Muscle layer of duodenum (tissue), 2 donors: ENCODE measurements around the gene YOD1.

ENCODE experiments used
- H3K27ac ChIP-seq: one replicate; pipeline ENCODE4 v1.7.0; 2013; ENCODE audit warnings: mild to moderate bottlenecking, low read length
- H3K27me3 ChIP-seq: one replicate; pipeline ENCODE4 v1.7.0; 2013; ENCODE audit warnings: low read depth, mild to moderate bottlenecking, control low read depth, low read length
- H3K36me3 ChIP-seq, 2 donors: one replicate each; pipeline ENCODE4 v1.7.0; 2013; ENCODE audit warnings: low read length in 2 of 2, control low read depth in 1 of 2, mild to moderate bottlenecking in 1 of 2; ENCODE audit not compliant: insufficient read depth in 2 of 2, control insufficient read depth in 1 of 2
- H3K4me1 ChIP-seq, 2 donors: one replicate each; pipeline ENCODE4 v1.7.0; 2013; ENCODE audit warnings: low read length in 2 of 2, mild to moderate bottlenecking in 2 of 2, control low read depth in 1 of 2, moderate library complexity in 1 of 2; ENCODE audit not compliant: insufficient read depth in 2 of 2, control insufficient read depth in 1 of 2
- H3K4me3 ChIP-seq, 2 donors: one replicate each; pipeline ENCODE4 v1.7.0; 2013; ENCODE audit warnings: low read length in 2 of 2, low read depth in 1 of 2, mild to moderate bottlenecking in 1 of 2
- H3K9me3 ChIP-seq, 2 donors: one replicate each; pipeline ENCODE4 v1.7.0; 2013; ENCODE audit warnings: low read length in 2 of 2, control low read depth in 1 of 2, mild to moderate bottlenecking in 1 of 2; ENCODE audit not compliant: control insufficient read depth in 1 of 2
- donor health status: healthy.

YOD1 gene

DNA sequence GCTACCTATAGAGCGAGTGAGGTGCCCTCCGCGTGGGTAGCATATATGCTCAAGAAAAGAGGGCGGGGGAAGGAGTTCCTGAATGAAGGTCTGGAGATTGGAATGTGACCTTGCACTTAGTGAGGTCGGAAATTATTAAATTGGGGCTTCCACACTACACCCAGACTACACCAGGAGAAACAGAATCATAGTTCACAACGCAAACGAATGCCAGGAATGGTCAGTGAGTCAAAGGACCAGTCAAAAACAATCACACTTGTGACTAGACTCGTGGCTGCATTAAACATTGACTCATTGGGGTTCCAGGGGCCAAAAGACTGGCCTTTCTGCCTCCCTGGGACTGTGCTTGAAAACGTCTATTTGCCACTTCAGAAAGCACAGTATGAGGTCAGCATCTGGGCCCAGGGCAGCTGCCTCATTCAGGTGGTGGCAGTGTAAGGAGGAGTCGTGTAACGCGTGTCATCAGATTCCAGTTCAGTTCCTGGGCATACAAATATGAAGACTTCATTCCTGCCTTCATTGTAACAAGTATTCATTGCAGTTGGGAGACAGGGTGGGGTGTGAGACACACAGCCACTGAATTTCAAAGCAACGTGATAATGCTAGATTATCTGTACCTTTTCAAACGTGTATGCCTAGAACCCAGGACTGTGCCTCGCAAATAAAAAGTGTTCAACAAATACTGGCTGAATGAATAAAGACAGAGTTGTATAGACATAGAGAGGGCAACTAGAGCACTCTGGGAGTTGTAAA lies at the start of gene YOD1:
TSS of gene YOD1 (minus strand) at position 18 of the 753 bp plus-strand sequence. CDS start 178 bp downstream, outside the sequence.
- Histone ChIP-seq H3K27me3 (no peaks in the 10 kb centered on the region), H3K4me3 (peak within 1 kb of the TSS; percentile 96), H3K36me3 (peaks cover 17 to 19% of the 10 kb centered on the region in 2 donors), H3K4me1 (peaks cover 6 to 47% of the 10 kb centered on the region in 2 donors), H3K27ac (peak within 1 kb of the TSS; percentile 85), H3K9me3 (no peaks in the 10 kb centered on the region)

DNA sequence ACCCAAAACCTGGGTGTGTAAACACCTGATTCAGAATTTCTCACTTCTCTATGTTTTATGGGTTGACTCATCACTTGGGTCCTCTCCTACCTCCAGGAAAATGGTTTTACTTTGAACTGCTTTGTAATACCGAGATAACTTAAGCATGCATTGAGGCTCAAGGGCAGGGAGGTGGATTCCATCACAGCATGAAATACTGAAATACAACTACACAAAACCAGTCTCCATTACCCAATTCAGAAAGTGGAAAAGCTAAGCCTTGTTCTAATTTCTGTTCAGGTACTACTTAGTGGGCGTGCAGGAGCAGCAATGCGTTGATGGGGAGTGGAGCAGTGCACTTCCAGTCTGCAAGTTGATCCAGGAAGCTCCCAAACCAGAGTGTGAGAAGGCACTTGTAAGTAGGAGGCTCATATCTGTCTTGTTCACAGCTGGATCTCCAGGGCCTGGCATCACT lies 46.9 kb upstream of the YOD1 start:
- no peak overlapping the region for H3K4me3 ChIP-seq
- H3K27ac ChIP-seq = no peak overlapping the region
- H3K4me1 ChIP-seq = no peaks in the 10 kb centered on the region
- H3K27me3 ChIP-seq = no peaks in the 10 kb centered on the region
- no peaks in the 10 kb centered on the region for H3K9me3 ChIP-seq
- no peaks in the 10 kb centered on the region for H3K36me3 ChIP-seq

DNA sequence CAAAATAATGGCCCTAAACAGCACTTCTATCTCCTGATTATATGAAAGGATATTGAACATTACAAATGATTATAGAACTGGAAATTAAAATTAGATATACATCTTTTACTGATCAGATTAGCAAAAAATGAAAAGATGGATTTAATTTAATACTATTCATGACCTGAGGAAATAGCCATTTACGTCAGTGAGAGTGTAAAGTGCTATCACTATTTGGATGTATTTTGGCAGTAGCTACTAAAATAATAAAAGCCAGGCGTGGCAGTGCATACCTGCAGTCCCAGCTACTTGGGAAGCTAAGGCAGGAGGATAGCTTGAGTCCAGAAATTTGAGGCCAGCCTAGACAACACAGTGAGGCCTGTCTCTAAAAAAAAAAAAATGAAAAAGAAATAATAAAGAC lies 42.9 kb upstream of the YOD1 start:
- H3K36me3 ChIP-seq = no peaks in the 10 kb centered on the region
- no peaks in the 10 kb centered on the region for H3K4me1 ChIP-seq
- H3K4me3 ChIP-seq = no peak overlapping the region
- no peak overlapping the region for H3K27ac ChIP-seq
- no peaks in the 10 kb centered on the region for H3K9me3 ChIP-seq
- no peaks in the 10 kb centered on the region for H3K27me3 ChIP-seq

DNA sequence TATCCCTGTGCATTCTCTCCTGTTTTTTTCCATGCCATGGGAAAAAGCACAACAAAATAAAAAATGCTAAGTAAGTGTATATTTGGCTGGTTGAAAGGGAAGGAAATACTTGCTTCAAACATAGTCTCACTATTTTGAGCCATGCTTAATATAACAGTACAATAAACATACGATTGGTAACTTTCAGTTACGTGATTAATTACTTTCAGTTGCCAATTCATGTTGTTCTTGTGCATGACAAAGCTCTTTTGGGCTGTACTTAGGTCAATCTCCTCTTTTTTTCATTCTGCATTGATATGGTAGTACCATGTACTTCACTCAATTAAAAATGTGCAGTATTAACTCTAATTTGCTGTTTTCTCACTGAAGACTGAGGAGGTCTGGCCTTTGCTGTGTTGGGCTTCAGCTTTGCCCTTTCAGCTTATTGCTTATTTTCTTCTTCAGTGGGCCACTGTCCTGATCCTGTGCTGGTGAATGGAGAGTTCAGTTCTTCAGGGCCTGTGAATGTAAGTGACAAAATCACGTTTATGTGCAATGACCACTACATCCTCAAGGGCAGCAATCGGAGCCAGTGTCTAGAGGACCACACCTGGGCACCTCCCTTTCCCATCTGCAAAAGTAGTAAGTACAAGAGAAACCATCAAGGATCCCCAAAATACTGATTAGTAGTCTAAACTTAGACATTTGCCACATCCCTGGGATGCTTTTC lies 40.3 kb upstream of the YOD1 start:
- Histone ChIP-seq H3K9me3 (no peaks in the 10 kb centered on the region), H3K27me3 (no peaks in the 10 kb centered on the region), H3K4me1 (no peaks in the 10 kb centered on the region), H3K4me3 (no peak overlapping the region), H3K36me3 (no peaks in the 10 kb centered on the region), H3K27ac (no peak overlapping the region)

DNA sequence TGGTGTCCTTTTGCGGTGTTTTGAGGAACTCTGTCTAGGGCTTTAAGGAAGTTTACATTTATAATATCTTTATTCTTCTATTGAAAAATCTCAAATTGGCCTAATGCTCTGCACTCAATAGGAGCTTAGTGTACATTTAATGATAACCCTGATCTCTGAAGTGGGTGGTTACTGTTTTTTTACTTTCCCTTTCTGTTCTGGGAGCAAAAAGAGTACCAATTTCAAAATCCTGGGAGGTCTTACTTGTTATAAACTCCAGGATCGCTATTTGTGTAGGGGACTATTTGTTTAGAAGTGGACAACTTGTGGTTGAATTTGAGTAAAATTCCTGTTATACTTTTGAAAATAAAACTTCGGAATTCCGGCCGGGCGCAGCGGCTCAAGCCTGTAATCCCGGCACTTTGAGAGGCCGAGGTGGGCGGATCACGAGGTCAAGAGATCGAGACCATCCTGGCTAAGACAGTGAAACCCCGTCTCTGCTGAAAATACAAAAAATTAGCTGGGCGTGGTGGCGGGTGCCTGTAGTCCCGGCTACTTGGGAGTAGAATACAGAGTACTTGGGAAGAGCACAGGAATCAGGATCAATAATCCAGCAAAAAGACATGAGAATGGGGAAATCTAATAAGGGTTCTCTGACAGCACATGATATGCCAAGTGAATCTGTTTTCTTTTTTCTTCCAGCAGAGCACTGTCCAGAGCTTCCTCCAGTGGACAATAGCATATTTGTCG lies 38.8 kb upstream of the YOD1 start:
- Histone ChIP-seq H3K36me3 (no peaks in the 10 kb centered on the region), H3K9me3 (no peaks in the 10 kb centered on the region), H3K27me3 (no peaks in the 10 kb centered on the region), H3K4me1 (no peaks in the 10 kb centered on the region), H3K27ac (no peak overlapping the region), H3K4me3 (no peak overlapping the region)

DNA sequence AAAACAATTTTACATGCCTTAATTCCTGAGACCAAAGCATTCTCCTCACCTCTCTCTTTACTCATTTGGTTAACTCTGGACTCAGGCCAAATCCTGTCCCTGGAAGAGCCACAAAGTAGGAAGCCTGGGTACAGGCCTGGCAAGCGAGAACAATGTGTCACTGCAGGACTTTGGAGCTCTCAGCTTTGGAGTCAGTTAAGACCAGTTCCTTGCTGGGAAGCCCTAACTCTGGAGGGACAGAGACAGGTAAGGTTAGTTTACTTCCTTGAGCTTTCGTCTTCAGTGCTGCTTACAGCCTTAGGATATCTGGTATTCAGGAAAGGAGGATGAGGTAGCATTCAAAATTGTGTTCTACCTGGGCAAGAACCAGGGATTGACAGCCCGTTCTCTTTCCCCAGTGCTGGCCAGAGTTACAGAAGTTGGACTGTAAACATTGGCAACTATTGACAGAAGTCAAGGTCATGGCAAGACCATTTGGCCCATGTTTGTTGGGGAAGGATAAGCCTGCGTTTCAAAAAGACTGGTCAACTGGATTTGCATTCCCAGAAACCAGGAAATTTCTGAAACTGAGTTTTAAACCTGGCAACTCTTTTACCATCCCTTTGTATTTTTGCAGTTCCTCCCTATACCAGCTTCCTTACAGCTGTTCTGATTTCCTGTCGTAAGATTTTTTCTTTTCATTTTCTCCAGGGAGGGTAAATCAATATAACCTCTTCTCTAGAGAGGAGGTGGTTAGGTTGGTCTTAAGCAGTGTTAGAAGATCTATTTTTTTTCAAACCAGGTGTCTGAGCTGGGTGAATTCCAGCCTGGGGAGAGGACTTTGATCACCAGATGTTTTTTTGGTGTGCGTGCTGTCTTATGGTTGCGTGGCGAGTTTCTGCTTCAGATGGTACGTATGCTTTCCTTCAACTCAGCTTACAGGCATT lies 38.0 kb upstream of the YOD1 start, which contains the start of gene C4BPB:
TSS of gene C4BPB (plus strand) at position 160 of the 926 bp plus-strand sequence. CDS start at position 832, 672 bp downstream.
- Histone ChIP-seq H3K27me3 (no peaks in the 10 kb centered on the region), H3K9me3 (no peaks in the 10 kb centered on the region), H3K27ac (peak within 1 kb of the TSS; percentile 1), H3K4me1 (no peaks in the 10 kb centered on the region), H3K36me3 (no peaks in the 10 kb centered on the region), H3K4me3 (no peak within 1 kb of the TSS)

DNA sequence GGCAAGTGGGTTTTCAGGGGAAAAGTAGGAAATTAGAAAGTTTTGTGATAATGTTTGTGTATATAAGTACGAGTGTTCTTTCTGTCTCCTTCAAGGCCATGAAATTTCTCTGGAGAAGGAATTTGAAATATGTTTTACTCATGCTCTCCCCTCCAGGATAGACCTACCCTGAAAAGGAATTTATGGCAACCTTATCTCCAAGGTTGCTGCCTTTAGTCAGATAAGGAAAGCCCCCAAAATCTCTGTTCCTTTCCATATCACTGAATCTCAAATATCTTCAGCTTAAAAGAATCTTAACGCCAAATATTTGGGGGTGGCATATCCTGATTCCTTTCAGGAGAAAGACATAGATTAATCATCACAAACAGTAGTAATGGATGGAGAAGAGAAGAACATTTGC lies 37.2 kb upstream of the YOD1 start:
- Histone ChIP-seq H3K27me3 (no peaks in the 10 kb centered on the region), H3K27ac (no peak overlapping the region), H3K4me3 (no peak overlapping the region), H3K9me3 (no peaks in the 10 kb centered on the region), H3K4me1 (no peaks in the 10 kb centered on the region), H3K36me3 (no peaks in the 10 kb centered on the region)

DNA sequence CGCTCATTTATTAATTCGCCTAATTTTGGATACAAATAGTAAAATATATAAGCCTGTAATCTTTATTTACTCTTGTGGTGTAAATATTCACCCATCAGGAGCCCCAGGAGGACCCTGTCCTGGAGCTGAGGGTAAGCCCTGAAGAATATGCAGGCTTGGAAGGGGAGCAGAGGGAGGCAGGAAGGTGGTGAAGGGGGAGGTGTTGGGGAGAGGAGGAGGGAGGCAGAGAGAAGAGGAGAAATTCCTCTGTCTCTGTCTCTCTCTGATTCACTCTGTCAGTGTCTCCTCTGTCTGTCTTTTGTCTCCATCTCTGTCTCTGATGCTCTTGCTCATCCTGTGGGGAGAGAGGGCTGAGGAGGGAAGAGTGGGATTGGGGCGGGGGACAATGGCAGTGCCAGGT lies 34.9 kb upstream of the YOD1 start:
- H3K36me3 ChIP-seq = no peaks in the 10 kb centered on the region
- H3K4me1 ChIP-seq = no peaks in the 10 kb centered on the region
- H3K9me3 ChIP-seq = no peaks in the 10 kb centered on the region

DNA sequence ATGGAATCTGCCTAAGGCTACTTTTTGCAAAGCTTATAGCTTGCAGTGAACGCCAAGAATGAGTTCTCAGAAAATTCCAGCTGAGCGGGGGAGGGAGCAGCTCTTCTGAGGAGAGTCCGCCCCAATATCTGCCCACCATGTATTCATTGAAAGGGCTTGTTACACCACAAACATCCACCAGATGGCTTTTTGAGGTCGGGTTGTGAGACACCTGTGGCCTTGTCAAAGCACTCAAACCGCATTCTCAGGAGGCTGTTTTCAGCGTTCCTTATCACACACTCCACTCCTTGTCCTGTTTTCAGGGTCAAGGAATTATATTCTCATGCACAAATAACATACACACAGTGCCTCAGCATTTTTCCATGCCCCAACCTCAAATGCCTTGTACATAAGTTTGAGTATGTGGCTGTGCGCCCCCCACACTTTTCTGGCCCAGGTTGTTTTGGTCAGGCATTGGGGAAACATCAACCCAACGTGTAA lies 33.7 kb upstream of the YOD1 start:
- no peaks in the 10 kb centered on the region for H3K4me1 ChIP-seq
- no peak overlapping the region for H3K4me3 ChIP-seq
- H3K27me3 ChIP-seq = no peaks in the 10 kb centered on the region
- H3K9me3 ChIP-seq = no peaks in the 10 kb centered on the region
- peaks cover 0 to 2% of the 10 kb centered on the region in 2 donors for H3K36me3 ChIP-seq
- H3K27ac ChIP-seq = no peak overlapping the region

More for the DNA sequence above, 34.9 kb upstream of the YOD1 start:
- Histone ChIP-seq H3K4me3 (no peak overlapping the region), H3K27me3 (no peaks in the 10 kb centered on the region), H3K27ac (no peak overlapping the region)

DNA sequence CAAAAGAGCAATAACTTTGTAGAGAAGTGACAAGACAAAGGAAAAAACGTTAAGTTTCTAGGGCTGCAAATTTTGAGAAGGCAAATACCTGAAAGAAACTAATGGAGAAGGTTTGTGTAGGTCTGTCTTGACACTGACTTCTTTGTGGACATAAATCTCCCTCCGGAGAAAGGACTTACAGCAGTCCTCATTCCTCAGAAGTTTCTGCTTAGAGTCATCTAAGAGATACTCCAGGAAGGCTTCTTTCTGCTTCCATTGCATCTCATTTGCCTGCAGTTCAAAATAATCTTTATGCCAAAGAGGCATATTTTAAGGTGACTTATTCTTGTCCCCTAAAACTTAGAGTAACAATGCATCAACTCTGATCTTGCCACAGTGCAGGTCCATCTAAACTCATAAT lies 33.2 kb upstream of the YOD1 start:
- Histone ChIP-seq H3K36me3 (peaks cover under 1 to 8% of the 10 kb centered on the region in 2 donors), H3K4me3 (no peak overlapping the region), H3K27ac (no peak overlapping the region), H3K27me3 (no peaks in the 10 kb centered on the region), H3K9me3 (no peaks in the 10 kb centered on the region), H3K4me1 (no peaks in the 10 kb centered on the region)
